DOHH2 (cell line): Measurements from ENCODE around the gene BCAR1.

ENCODE experiments used
- EZH2phosphoT487 ChIP-seq: fragments of 200-600 bp; sonication (generic); IDR thresholded peaks from 2 replicates; pipeline ENCODE4 v1.6.1; 2017; ENCODE audit warnings: borderline replicate concordance, mild to moderate bottlenecking, antibody characterized with exemption, low read length, moderate library complexity, mixed read lengths
- TF ChIP-seq, protein P1 (sequence below): fragments of 200-600 bp; sonication (generic); IDR thresholded peaks from one replicate; pipeline ENCODE4 v1.5.1; 2014; ENCODE audit warnings: antibody characterized with exemption, mild to moderate bottlenecking, low read depth, low read length; ENCODE audit not compliant: poor library complexity, severe bottlenecking

DNA sequence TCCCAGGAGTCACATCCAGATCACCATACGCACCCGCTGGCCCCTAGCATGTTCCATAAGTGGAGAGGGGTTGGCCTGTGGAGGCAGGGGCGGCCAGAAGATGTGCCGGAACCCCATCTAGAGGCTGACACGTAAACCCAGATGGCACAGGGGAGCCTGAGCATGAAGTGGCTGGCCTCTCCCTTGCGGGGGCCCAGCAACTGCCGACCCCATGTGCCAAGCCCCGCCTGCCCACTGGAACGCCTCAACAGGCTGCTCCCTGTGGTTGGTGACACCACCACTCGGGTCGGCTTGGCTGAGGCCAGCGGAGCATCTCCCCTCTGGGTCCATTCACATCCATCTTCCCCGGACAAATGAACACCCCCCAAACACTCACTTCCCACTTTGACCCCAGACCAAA lies 9.5 kb downstream of the BCAR1 start:
- TF ChIP-seq, protein P1, sequence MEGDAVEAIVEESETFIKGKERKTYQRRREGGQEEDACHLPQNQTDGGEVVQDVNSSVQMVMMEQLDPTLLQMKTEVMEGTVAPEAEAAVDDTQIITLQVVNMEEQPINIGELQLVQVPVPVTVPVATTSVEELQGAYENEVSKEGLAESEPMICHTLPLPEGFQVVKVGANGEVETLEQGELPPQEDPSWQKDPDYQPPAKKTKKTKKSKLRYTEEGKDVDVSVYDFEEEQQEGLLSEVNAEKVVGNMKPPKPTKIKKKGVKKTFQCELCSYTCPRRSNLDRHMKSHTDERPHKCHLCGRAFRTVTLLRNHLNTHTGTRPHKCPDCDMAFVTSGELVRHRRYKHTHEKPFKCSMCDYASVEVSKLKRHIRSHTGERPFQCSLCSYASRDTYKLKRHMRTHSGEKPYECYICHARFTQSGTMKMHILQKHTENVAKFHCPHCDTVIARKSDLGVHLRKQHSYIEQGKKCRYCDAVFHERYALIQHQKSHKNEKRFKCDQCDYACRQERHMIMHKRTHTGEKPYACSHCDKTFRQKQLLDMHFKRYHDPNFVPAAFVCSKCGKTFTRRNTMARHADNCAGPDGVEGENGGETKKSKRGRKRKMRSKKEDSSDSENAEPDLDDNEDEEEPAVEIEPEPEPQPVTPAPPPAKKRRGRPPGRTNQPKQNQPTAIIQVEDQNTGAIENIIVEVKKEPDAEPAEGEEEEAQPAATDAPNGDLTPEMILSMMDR = no peak
- no peak for TF ChIP-seq EZH2phosphoT487
